ENCODE measurements around the gene VEGFA.

Gene VEGFA

GRCh38 chr6:43746071-43746470, 23.9 kb upstream of the VEGFA start (continued):
- TF ChIP-seq TSHZ2 (CRISPR knock-in tag; IDR thresholded peaks at IDR 0.05) (no peak), TOX (CRISPR knock-in tag; IDR thresholded peaks at IDR 0.05; ENCODE audit: borderline replicate concordance) (no peak)

GRCh38 chr6:43746613-43747102, 23.4 kb upstream of the VEGFA start:
- no peak for ATAC-seq
- no peak for TF ChIP-seq CREB5 (CRISPR knock-in tag; IDR thresholded peaks at IDR 0.05; ENCODE audit: low read depth)
- TF ChIP-seq ISL1 (CRISPR knock-in tag; IDR thresholded peaks at IDR 0.05) = no peak
- no peak for TF ChIP-seq ZC3H10 (CRISPR knock-in tag; IDR thresholded peaks at IDR 0.05)
- no peak for TF ChIP-seq TOX (CRISPR knock-in tag; IDR thresholded peaks at IDR 0.05; ENCODE audit: borderline replicate concordance)
- TF ChIP-seq PATZ1 (CRISPR knock-in tag; IDR thresholded peaks at IDR 0.05; ENCODE audit: borderline replicate concordance) = no peak
- TF ChIP-seq POU6F1 (CRISPR knock-in tag; IDR thresholded peaks at IDR 0.05; ENCODE audit: borderline replicate concordance, low read depth) = no peak
- no peak for TF ChIP-seq ZNF70 (CRISPR knock-in tag; IDR thresholded peaks at IDR 0.05)
- no peak for TF ChIP-seq CSDC2 (CRISPR knock-in tag; IDR thresholded peaks at IDR 0.05)

- no peak for ATAC-seq
- TF ChIP-seq TCF4 (CRISPR knock-in tag; IDR thresholded peaks at IDR 0.05; ENCODE audit: borderline replicate concordance) (no peak), ESRRG (CRISPR knock-in tag; IDR thresholded peaks at IDR 0.05) (no peak), ARNTL (CRISPR knock-in tag; IDR thresholded peaks at IDR 0.05; ENCODE audit: borderline replicate concordance, low read depth) (no peak), ZFP3 (CRISPR knock-in tag; IDR thresholded peaks at IDR 0.05) (no peak), TSHZ2 (CRISPR knock-in tag; IDR thresholded peaks at IDR 0.05) (no peak), CREB5 (CRISPR knock-in tag; IDR thresholded peaks at IDR 0.05; ENCODE audit: low read depth) (no peak), TOX (CRISPR knock-in tag; IDR thresholded peaks at IDR 0.05; ENCODE audit: borderline replicate concordance) (no peak), POU6F1 (CRISPR knock-in tag; IDR thresholded peaks at IDR 0.05; ENCODE audit: borderline replicate concordance, low read depth) (no peak), OSR1 (CRISPR knock-in tag; IDR thresholded peaks at IDR 0.05) (no peak), PATZ1 (CRISPR knock-in tag; IDR thresholded peaks at IDR 0.05; ENCODE audit: borderline replicate concordance) (no peak), RARB (CRISPR knock-in tag; IDR thresholded peaks at IDR 0.05) (no peak)
Measured at GRCh38 chr6:43747784-43748183, 22.2 kb upstream of the VEGFA start.

Data from SK-N-SH treated with all-trans-retinoic acid at 6 μM for 48 hours (cell line).